NCI-H128 (cell line): ENCODE measurements around the gene WNT5B.

Experiments used
- DNase-seq: peaks from one replicate; lab custom pipeline; 2025; ENCODE audit not compliant: unreplicated experiment; lab: John Stamatoyannopoulos, UW

The WNT5B gene

GRCh38 chr12:1629338-1630132 is 504 bp downstream of the WNT5B start:
- no peak for DNase-seq

GRCh38 chr12:1630133-1630826 is 1.2 kb downstream of the WNT5B start:
- peak; percentile 35 for DNase-seq

- DNase-seq = no peak
These were observed 2.0 kb downstream of the WNT5B start for GRCh38 chr12:1630827-1631591.

GRCh38 chr12:1632702-1633101 is 3.7 kb downstream of the WNT5B start:
- DNase-seq = no peak

- DNase-seq = no peak
These were observed 4.4 kb downstream of the WNT5B start for GRCh38 chr12:1633459-1633858.

- DNase-seq = no peak
These were observed 5.1 kb downstream of the WNT5B start for GRCh38 chr12:1634149-1634548.

GRCh38 chr12:1634590-1635191 is 5.7 kb downstream of the WNT5B start:
- DNase-seq = peak; percentile 40

GRCh38 chr12:1635301-1636095 is 6.5 kb downstream of the WNT5B start:
- DNase-seq = no peak

- DNase-seq = no peak
These were observed 9.2 kb downstream of the WNT5B start for GRCh38 chr12:1638203-1638602.

- no peak for DNase-seq
These were observed 10.5 kb downstream of the WNT5B start for GRCh38 chr12:1639538-1639937.

GRCh38 chr12:1640328-1641234 is 11.6 kb downstream of the WNT5B start:
- no peak for DNase-seq

GRCh38 chr12:1642513-1642912 is 13.5 kb downstream of the WNT5B start:
- DNase-seq = no peak

- no peak for DNase-seq
These were observed 14.0 kb downstream of the WNT5B start for GRCh38 chr12:1643043-1643442.

- no peak for DNase-seq
These were observed 15.0 kb downstream of the WNT5B start for GRCh38 chr12:1643905-1644533.

GRCh38 chr12:1644534-1645438 is 15.8 kb downstream of the WNT5B start:
- DNase-seq = peak; percentile 86

GRCh38 chr12:1645819-1646218 is 16.8 kb downstream of the WNT5B start:
- DNase-seq = no peak

GRCh38 chr12:1646569-1647284 is 17.7 kb downstream of the WNT5B start:
- DNase-seq = no peak
